K562 (cell line): ENCODE measurements around the gene VPS11. TPM values are rescaled to one million over a fixed set of nuclear protein-coding genes. Genes with fewer than 3 reads are reported as not detected.
A peak's percentile ranks its signal among the peaks of the same experiment; 100 is the strongest.

Experiments
- ATAC-seq: fragments of 200-7000 bp; cut with Tn5 transposase; 3 replicates; pipeline ENCODE4 v1.9.1; 2020; ENCODE audit warnings: moderate library complexity
- BruUV-seq: library from RNA; stranded (reverse); fragments of 400-500 nt; replicated peaks from 2 replicates; lab custom pipeline; 2021; lab: Mats Ljungman, UMichigan
- CTCF ChIA-PET: fragments of 300-600 bp; formaldehyde crosslinking; extraction: SDS; loops from one replicate; lab custom pipeline; 2021; ENCODE audit warnings: low intra/inter-chr PET ratio; lab: Yijun Ruan, JAX
- POLR2A ChIA-PET: fragments of 300-600, 350-650 bp; sonication (Branson Sonifier 250); formaldehyde crosslinking; extraction: SDS; loops from one replicate; lab custom pipeline; 2021; ENCODE audit warnings: antibody characterized with exemption, inconsistent platforms; lab: Yijun Ruan, JAX
- DNase-seq, 4 experiments: peaks; one replicate each; pipeline versions ENCODE4 v3.0.0 to v3.0.0-alpha.2; 2011 to 2018; ENCODE audit warnings: low spot score in 3 of 4, mixed read lengths in 3 of 4; ENCODE audit errors: extremely low read depth in 1 of 4
- FAIRE-seq: peaks from 2 replicates; lab custom pipeline; 2011; peaks lifted over from hg19 to GRCh38; lab: Jason Lieb, UNC
- H2AFZ ChIP-seq: 2 replicates; pipeline ENCODE4 v1.6.0; 2011; ENCODE audit warnings: low read depth, low read length, control low read depth, inconsistent platforms
- H3K27ac ChIP-seq: fragments of 200-600 bp; 3 replicates; pipeline ENCODE4 v1.8.0; 2011; ENCODE audit warnings: low read depth, mild to moderate bottlenecking, control low read depth, inconsistent platforms, low read length, moderate library complexity, mixed read lengths; ENCODE audit errors: extremely low read depth
- H3K27me3 ChIP-seq, 2 experiments: fragments of 300-600 bp in 1 of 2; 2 replicates in 1 of 2; 3 replicates in 1 of 2; pipeline versions ENCODE4 v1.6.0 to v1.8.0; 2011; ENCODE audit warnings: inconsistent platforms in 2 of 2, low read length in 2 of 2, mild to moderate bottlenecking in 1 of 2, mixed read lengths in 1 of 2, moderate library complexity in 1 of 2; ENCODE audit not compliant: control insufficient read depth in 2 of 2, insufficient read depth in 2 of 2
- H3K36me3 ChIP-seq: fragments of 300-600 bp; 3 replicates; pipeline ENCODE4 v1.8.0; 2011; ENCODE audit warnings: mild to moderate bottlenecking, low read length, inconsistent platforms; ENCODE audit not compliant: control insufficient read depth, insufficient read depth
- H3K4me1 ChIP-seq, 2 experiments: fragments of 200-600 bp in 1 of 2; replicated peaks in 1 of 2; 2 replicates in 1 of 2; 3 replicates in 1 of 2; pipeline versions ENCODE4 v1.5.1 to v1.8.0; 2011; ENCODE audit warnings: inconsistent platforms in 2 of 2, low read length in 2 of 2, mild to moderate bottlenecking in 1 of 2, mixed read lengths in 1 of 2, moderate library complexity in 1 of 2; ENCODE audit not compliant: control insufficient read depth in 2 of 2, insufficient read depth in 2 of 2
- H3K4me2 ChIP-seq: 2 replicates; pipeline ENCODE4 v1.6.1; 2011; ENCODE audit warnings: low read length, control low read depth, inconsistent platforms, mixed read lengths; ENCODE audit not compliant: insufficient read depth
- H3K4me3 ChIP-seq: fragments of 200-600 bp; sonication (generic), shearing (Covaris generic); 2 replicates; pipeline ENCODE4 v1.5.1; 2016; ENCODE audit warnings: control low read depth, inconsistent platforms
- H3K79me2 ChIP-seq: fragments of 200-600 bp; 3 replicates; pipeline ENCODE4 v1.8.0; 2011; ENCODE audit warnings: low read length, inconsistent platforms; ENCODE audit not compliant: control insufficient read depth, insufficient read depth
- H3K9ac ChIP-seq, 2 experiments: 2 replicates each; pipeline versions ENCODE4 v1.6.0 to v1.6.1; 2011; ENCODE audit warnings: low read depth in 2 of 2, low read length in 2 of 2, control low read depth in 1 of 2, inconsistent platforms in 1 of 2, mild to moderate bottlenecking in 1 of 2, mixed read lengths in 1 of 2; ENCODE audit not compliant: insufficient read depth in 1 of 2
- H3K9me1 ChIP-seq: one replicate; pipeline ENCODE4 v1.6.0; 2011; ENCODE audit warnings: inconsistent platforms, mild to moderate bottlenecking, low read length, moderate library complexity; ENCODE audit not compliant: control insufficient read depth, insufficient read depth
- H3K9me3 ChIP-seq: replicated peaks from 2 replicates; pipeline ENCODE4 v1.5.1; 2011; ENCODE audit warnings: low read depth, low read length, inconsistent platforms; ENCODE audit not compliant: control insufficient read depth, insufficient read depth
- H4K20me1 ChIP-seq: replicated peaks from 2 replicates; pipeline ENCODE4 v1.6.1; 2011; ENCODE audit warnings: low read length, inconsistent platforms, mixed read lengths; ENCODE audit not compliant: control insufficient read depth, insufficient read depth
- CLOCK ChIP-seq: fragments of 250-450 bp; sonication (Bioruptor Pico); IDR thresholded peaks from 2 replicates; pipeline ENCODE4 v1.4.0; 2020; ENCODE audit warnings: mild to moderate bottlenecking, moderate library complexity, borderline replicate concordance
- NCOR1 ChIP-seq: fragments of 450-650 bp; IDR thresholded peaks from 2 replicates; pipeline ENCODE4 v1.6.1; 2016; ENCODE audit warnings: mild to moderate bottlenecking, moderate library complexity
- NFE2 ChIP-seq: IDR thresholded peaks from 2 replicates; pipeline ENCODE4 v1.6.1; 2014; ENCODE audit warnings: antibody characterized with exemption, low read depth
- NFIC ChIP-seq: fragments of 450-650 bp; IDR thresholded peaks from 2 replicates; pipeline ENCODE4 v1.6.1; 2017; ENCODE audit warnings: mild to moderate bottlenecking, inconsistent platforms
- POLR2AphosphoS2 ChIP-seq: IDR thresholded peaks from 2 replicates; pipeline ENCODE4 v1.6.1; 2012; ENCODE audit warnings: low read length, improper control_type of control experiment
- POLR2AphosphoS5 ChIP-seq: IDR thresholded peaks from 2 replicates; pipeline ENCODE4 v1.6.1; 2011; ENCODE audit warnings: mild to moderate bottlenecking, low read depth, low read length, moderate library complexity; ENCODE audit not compliant: control insufficient read depth, insufficient read depth
- RCOR1 ChIP-seq, 2 experiments: IDR thresholded peaks; 2 replicates each; pipeline ENCODE4 v1.6.1; 2012; ENCODE audit warnings: low read depth in 2 of 2, low read length in 2 of 2, borderline replicate concordance in 1 of 2, improper control_type of control experiment in 1 of 2
- RFX7 ChIP-seq: fragments of 250-450 bp; sonication (Bioruptor Pico); IDR thresholded peaks from 2 replicates; pipeline ENCODE4 v1.5.1; 2021; ENCODE audit warnings: mild to moderate bottlenecking
- SIN3A ChIP-seq, 2 experiments: fragments of 150-350 bp in 1 of 2; IDR thresholded peaks; 2 replicates each; pipeline ENCODE4 v1.6.1; 2011 to 2016; ENCODE audit warnings: borderline replicate concordance in 2 of 2, low read depth in 2 of 2, low read length in 2 of 2, mild to moderate bottlenecking in 2 of 2, moderate library complexity in 2 of 2; ENCODE audit not compliant: control insufficient read depth in 1 of 2
- SUPT5H ChIP-seq: fragments of 450-650 bp; IDR thresholded peaks from 2 replicates; pipeline ENCODE4 v1.6.1; 2016
- TSHZ1 ChIP-seq: fragments of 250-450 bp; sonication (Bioruptor Pico); IDR thresholded peaks from 2 replicates; pipeline ENCODE4 v1.4.0; 2020; ENCODE audit warnings: mild to moderate bottlenecking, moderate library complexity
- ZNF395 ChIP-seq: fragments of 200-800 bp; sonication (Bioruptor generic); IDR thresholded peaks from 2 replicates; pipeline ENCODE4 v1.6.1; 2017; ENCODE audit warnings: missing genetic modification characterization, missing compliant biosample characterization
- WGBS: fragments of 100-300 bp; shearing (Covaris generic); methylation state at CpG from one replicate; pipeline ENCODE4 v1.1.6; 2016; ENCODE audit warnings: low coverage, mixed read lengths; ENCODE audit not compliant: insufficient coverage; ENCODE audit errors: missing lambda C conversion rate; 5-methylcytosine and 5-hydroxymethylcytosine counted together
- in situ Hi-C: fragments of 300-500 bp; cut with MboI; formaldehyde crosslinking; loops from 4 replicates; pipeline ENCODE4 v1.15.0; 2018; ENCODE audit warnings: inconsistent platforms, mixed read lengths
- intact Hi-C: fragments of 100-400 bp; cut with micrococcal nuclease; formaldehyde crosslinking; loops from 2 replicates; pipeline ENCODE4 v1.14.2; 2022
- polyA plus RNA-seq, 8 experiments: library from polyadenylated mRNA; depleted of rRNA in 4 of 8; stranded (reverse) in 5 of 8; unstranded in 3 of 8; fragments of >200 nt; fragmentation: Nextera tagmentation in 2 of 8; fragmentation: Illumina TruSeq in 1 of 8; extraction: Ambion mirVana in 2 of 8; extraction: Trizol in 1 of 8; gene quantifications; 2 replicates each; pipeline versions ENCODE4 v1.2.1 to v1.2.3, GENCODE V29; 2011 to 2014; ENCODE audit warnings: inconsistent platforms in 1 of 8, missing spikeins in 1 of 8
- total RNA-seq, 7 experiments: library from RNA; depleted of rRNA in 6 of 7; stranded (reverse); fragments of >200 nt in 6 of 7; fragmentation: Illumina TruSeq in 2 of 7; extraction: Trizol in 2 of 7; gene quantifications; 2 replicates each; pipeline versions ENCODE4 v1.2.1 to v1.2.3, GENCODE V29; 2011 to 2021; ENCODE audit warnings: low replicate concordance in 1 of 7

The VPS11 gene
- total and polyA plus RNA-seq, 9 of the 15 experiments (the other 6 are each of a cell fraction or from before 2014, with no cell fraction given), result 14.1 to 35.5 (median 27.5) TPM

GRCh38 chr11:119091966-119092879, 24.6 kb downstream of the VPS11 start:
- ATAC-seq (peak; percentile 1), DNase-seq (peak in 3 of 4 experiments; percentile 7 to 55 (median 10)), FAIRE-seq (no peak)
- H3K9me3 ChIP-seq, result no peaks in the 10 kb centered on the region
- peak overlapping the region; percentile 94 to 99 for H3K9ac ChIP-seq
- WGBS, result 34% methylated on average over 13 of the region's 13 CpGs
- peaks cover 25% of the 10 kb centered on the region for H4K20me1 ChIP-seq
- H3K27me3 ChIP-seq, result no peaks in the 10 kb centered on the region; a peak in 1 of 5 replicates
- peaks cover 28 to 52% of the 10 kb centered on the region in 2 experiments for H3K4me1 ChIP-seq
- H2AFZ ChIP-seq, result no peak overlapping the region
- in situ Hi-C loops (no loop called here), intact Hi-C loops (no loop called here)
- ChIA-PET CTCF (no interaction called here), POLR2A (interaction anchor here (0.6 to 5.5 kb wide), 27 partner anchors 7 to 284 kb away, joined by 3 to 68 read pairs (median 4); partner anchors contain the start of genes C2CD2L, DPAGT1, HMBS and HYOU1)
- no TSS peak for BruUV-seq
- H3K36me3 ChIP-seq, result peaks cover 71% of the 10 kb centered on the region
- peak overlapping the region; percentile 95; the same call in 2 of the 3 replicates for H3K27ac ChIP-seq
- peaks cover 81% of the 10 kb centered on the region for H3K79me2 ChIP-seq
- H3K9me1 ChIP-seq, result no peaks in the 10 kb centered on the region
- H3K4me2 ChIP-seq, result peak overlapping the region; percentile 98
- H3K4me3 ChIP-seq, result peak overlapping the region; percentile 94
- TF ChIP-seq NCOR1, result peak; percentile 23; the same call in 1 of the 2 replicates
- peak in 1 of 2 experiments; percentile 32; a peak in 1 of 4 replicates for TF ChIP-seq SIN3A (IDR thresholded peaks at IDR 0.05; ENCODE audit: borderline replicate concordance in 2 of 2, control insufficient read depth in 1 of 2, low read depth in 2 of 2, low read length in 2 of 2)
- TF ChIP-seq POLR2AphosphoS5, result peak; percentile 26; the same call in 1 of the 2 replicates
- peak; percentile 41; the same call in 1 of the 2 replicates for TF ChIP-seq SUPT5H
- 0 out of 4 replicates have a peak, but pooled peaks of 1 of the 2 experiments have one; percentile 9 for TF ChIP-seq RCOR1 (IDR thresholded peaks at IDR 0.05; ENCODE audit: borderline replicate concordance in 1 of 2, low read depth in 2 of 2, low read length in 2 of 2)
- TF ChIP-seq TSHZ1 (CRISPR knock-in tag), result no peak
- TF ChIP-seq NFIC, result peak; percentile 51; the same call in 1 of the 2 replicates
- 0 out of 2 replicates have a peak, but pooled peaks have one; percentile 42 for TF ChIP-seq RFX7 (CRISPR knock-in tag)
- no peak for TF ChIP-seq CLOCK (CRISPR knock-in tag)
- peak; percentile 41; the same call in 1 of the 2 replicates for TF ChIP-seq POLR2AphosphoS2
- no peak for TF ChIP-seq ZNF395 (CRISPR knock-in tag)
- 0 out of 2 replicates have a peak, but pooled peaks have one; percentile 1 for TF ChIP-seq NFE2
